HG02642 (cell line): ENCODE results near the gene SLC17A2.

ENCODE experiments used
- ATAC-seq: cut with Tn5 transposase; IDR thresholded peaks from one replicate; pipeline ENCODE4 v1.9.1; 2021; ENCODE audit warnings: mild to moderate bottlenecking; ENCODE audit not compliant: unreplicated experiment, poor library complexity

Gene SLC17A2

GRCh38 chr6:25925876-25926275 is 4.6 kb downstream of the SLC17A2 start:
- ATAC-seq = no peak

- no peak for ATAC-seq
Measured at GRCh38 chr6:25922301-25922700, 8.2 kb downstream of the SLC17A2 start.

GRCh38 chr6:25921525-25922203 is 8.8 kb downstream of the SLC17A2 start:
- no peak for ATAC-seq

- no peak for ATAC-seq
Measured at GRCh38 chr6:25919657-25920056, 10.8 kb downstream of the SLC17A2 start.

- ATAC-seq = no peak
Measured at GRCh38 chr6:25918083-25918683, 12.3 kb downstream of the SLC17A2 start.

- ATAC-seq = no peak
Measured at GRCh38 chr6:25916789-25917490, 13.6 kb downstream of the SLC17A2 start.

GRCh38 chr6:25916330-25916729 is 14.2 kb downstream of the SLC17A2 start:
- ATAC-seq = no peak

GRCh38 chr6:25913741-25914140 is 16.8 kb downstream of the SLC17A2 start:
- ATAC-seq = no peak

GRCh38 chr6:25911351-25911750 is 19.1 kb downstream of the SLC17A2 start:
- no peak for ATAC-seq

- no peak for ATAC-seq
Measured at GRCh38 chr6:25907475-25908014, 22.9 kb downstream of the SLC17A2 start.

GRCh38 chr6:25903467-25904099 is 26.9 kb downstream of the SLC17A2 start:
- ATAC-seq = no peak

- no peak for ATAC-seq
Measured at GRCh38 chr6:25902071-25902470, 28.4 kb downstream of the SLC17A2 start.

- ATAC-seq = no peak
Measured at GRCh38 chr6:25900843-25901242, 29.6 kb downstream of the SLC17A2 start.

GRCh38 chr6:25899580-25900408 is 30.7 kb downstream of the SLC17A2 start:
- no peak for ATAC-seq

- ATAC-seq = no peak
Measured at GRCh38 chr6:25899123-25899522, 31.4 kb downstream of the SLC17A2 start.

- ATAC-seq = no peak
Measured at GRCh38 chr6:25898289-25898977, 32.1 kb downstream of the SLC17A2 start.

GRCh38 chr6:25896252-25896651 is 34.2 kb downstream of the SLC17A2 start:
- no peak for ATAC-seq

- no peak for ATAC-seq
Measured at GRCh38 chr6:25895771-25896170, 34.7 kb downstream of the SLC17A2 start.

- no peak for ATAC-seq
Measured at GRCh38 chr6:25893778-25894177, 36.7 kb downstream of the SLC17A2 start.
